RPMI8226 (cell line): ENCODE measurements around the gene THUMPD1.
"Not testable (repeated sequence)": the region's sequence is repeated elsewhere in the genome, so short reads cannot be mapped to it uniquely, and the experiment has no call there.

Experiments
- DNase-seq: peaks from one replicate; pipeline ENCODE4 v3.0.0-alpha.2; 2015

THUMPD1 gene

DNA sequence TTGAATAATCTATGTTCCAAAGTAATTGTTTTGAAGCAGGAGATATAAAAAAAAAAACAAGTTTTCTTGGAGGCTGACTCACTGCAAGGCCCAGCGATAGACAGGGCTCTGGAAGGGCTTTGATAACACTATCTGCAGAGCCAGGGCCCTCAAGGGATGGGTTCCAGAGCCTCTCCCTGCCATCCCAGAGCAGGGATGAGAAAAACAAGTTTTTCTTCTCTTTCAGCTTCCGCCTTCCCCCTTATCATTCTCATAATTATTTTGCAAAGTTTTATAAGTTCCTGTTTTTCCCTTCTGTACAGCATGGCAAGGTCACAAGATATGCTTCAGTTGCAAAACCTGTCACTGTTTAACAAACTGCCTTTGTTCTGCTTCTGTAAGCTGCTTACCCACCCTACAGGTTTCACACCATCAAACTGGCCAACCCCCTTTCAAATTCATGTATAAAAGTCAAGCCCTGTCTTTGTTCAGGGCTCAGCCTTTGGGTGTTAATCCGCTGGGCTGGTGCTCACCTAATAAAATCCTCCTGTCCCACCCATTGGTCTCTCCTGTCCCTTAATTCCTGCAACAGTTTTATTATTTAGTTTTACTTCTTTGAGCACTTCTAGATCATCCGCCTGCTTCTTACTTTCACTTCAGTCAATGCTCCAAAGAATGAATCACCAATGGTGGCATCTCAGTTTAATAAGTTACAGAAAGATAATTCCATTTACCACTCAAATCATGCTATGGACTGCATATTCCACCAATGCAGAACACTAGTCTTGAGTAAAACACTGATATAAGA, 5.6 kb upstream of the THUMPD1 start:
- no peak for DNase-seq

DNA sequence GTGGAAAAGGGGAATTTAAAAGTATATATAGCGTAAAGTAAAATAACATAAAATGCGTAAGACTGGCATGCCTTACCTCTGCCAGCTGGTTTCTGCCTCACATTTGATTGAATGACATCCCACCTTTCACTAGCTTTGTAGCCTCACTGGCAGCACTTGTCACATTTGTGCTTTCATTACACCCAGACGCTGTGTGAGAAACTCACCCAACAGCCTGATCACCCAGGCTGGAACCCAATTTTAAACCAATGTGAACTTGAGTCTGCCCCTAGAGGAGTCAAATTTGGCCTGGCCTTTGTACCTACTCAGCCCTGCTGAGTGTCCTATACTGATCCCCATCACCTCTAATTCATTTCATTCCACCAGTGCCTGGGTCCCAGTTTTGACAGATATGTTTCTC, 4.8 kb upstream of the THUMPD1 start:
- DNase-seq = no peak

DNA sequence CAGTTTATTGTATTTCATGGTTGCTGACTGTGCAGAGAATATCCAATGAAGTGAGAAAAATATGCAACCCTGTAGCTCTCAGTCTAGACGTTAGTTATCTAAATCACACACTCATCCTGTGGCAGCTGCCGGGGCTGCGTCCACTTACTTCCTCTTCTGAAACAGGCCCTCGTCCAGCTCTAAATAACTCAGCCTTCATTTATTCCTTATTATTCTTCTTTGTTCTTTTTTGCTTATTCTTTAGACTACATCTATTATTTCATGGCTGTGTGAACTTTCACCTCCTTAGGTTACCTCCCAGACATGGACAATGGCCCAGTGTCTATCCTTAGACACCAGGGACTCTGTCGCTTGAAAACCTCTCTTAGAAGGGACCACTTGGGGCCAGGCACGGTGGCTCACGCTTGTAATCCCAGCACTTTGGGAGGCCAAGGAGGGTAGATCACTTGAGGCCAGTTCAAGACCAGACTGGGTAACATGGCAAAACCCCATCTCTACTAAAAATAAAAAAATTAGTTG, 3.4 kb upstream of the THUMPD1 start:
- DNase-seq = no peak

DNA sequence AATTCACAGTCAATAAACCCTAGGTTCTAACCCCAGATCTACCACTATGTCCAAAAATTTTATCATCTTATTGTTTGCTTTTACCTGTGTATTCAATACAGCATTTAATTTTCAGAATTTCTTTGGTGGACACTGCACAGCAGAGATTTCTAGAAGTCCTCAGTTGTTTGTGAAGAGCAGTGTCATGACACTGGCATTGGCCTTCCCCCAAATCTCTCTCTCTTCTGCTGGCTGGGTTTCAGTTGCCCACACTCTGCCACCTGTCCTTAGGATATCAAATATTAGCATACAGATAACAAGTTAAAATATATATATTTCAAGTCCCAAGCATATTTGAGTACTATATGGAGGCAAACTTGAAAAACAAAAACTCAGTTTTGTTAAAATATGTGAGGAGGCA, 2.0 kb upstream of the THUMPD1 start:
- DNase-seq = no peak

DNA sequence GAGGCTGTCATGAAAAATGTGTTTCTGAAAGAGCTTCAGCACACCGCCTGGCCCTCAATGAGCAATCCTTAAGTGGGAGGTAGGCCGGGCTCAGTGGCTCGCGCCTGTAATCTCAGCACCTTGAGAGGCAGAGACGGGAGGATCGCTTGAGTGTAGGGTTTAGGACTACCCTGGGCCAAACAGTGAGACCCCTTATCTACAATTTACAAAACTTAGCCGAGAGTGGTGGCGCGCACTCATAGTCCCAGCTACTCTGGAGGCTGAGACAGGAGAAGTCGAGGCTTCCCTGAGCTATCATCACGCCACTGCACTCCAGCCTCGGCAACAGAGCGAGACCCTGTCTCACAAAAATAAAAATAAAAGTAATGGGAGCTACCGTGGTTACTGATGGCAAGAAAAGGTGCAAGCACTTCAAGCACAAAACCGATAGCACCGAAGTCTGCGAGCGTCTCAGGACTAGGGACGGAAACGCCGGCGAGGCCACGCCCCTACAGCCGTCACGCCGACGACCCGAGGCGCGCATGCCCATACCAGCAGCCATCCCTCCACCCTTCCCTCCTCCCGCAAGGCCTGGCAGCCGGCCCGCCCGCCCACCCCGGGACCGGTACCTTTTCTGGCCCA, 607 bp downstream of the THUMPD1 start:
- peak; percentile 93 for DNase-seq

DNA sequence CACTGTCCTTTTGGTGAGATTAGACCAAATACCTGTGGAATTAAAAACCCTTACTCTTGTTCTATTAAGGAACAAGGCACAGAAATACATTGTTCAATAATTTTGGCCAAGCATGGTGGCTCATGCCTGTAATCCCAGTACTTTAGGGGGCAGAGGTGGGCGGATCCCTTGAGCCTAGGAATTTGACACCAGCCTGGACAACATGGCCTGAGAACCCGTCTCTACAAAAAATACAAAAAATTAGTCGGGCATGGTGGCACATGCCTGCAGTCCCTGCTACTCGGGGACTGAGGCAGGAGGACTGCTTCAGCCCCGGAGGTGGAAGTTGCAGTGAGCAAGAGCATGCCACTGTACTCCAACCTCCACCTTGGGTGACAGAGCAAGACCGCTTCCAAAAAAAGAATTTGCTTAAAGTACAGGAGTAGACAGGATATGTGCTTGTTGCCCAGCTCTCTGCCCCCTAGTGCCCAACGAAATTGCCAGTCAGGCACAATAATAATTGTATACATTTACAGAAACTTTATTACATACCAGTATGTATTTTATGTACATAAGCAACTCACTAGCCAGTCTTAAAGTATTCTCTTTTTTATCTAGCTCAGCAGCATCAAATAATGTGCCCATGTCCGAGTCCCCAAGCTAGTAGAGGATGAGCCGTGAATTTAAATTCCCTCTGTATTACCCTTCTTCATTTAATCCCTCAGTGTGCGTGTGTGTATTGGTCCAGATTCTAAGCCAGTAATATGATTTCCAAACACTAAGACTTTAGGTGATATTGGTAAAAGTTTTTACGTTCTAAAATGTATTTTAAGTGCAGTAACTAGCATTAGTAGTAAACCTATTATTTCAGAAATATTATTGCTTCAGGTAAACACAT, 1.4 kb downstream of the THUMPD1 start:
- DNase-seq = peak; percentile 54

DNA sequence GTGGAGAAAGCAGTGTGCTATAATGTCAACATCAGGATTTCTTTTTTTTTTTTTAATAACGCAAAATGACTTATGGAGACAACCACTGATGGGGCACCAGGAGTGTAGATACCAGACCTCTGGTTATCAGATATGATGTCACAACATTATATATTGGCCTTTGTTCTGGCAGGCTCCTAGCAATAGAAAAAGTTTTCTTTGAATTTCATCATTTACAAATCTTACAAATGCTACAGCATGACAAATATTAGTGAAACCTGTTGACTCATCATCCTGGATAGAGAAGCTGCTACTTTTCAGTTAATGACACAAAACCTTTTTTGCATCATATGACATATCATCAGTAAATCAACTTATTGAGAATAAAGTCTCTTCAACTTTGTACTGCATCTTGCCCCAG, 6.1 kb downstream of the THUMPD1 start:
- DNase-seq = no peak

DNA sequence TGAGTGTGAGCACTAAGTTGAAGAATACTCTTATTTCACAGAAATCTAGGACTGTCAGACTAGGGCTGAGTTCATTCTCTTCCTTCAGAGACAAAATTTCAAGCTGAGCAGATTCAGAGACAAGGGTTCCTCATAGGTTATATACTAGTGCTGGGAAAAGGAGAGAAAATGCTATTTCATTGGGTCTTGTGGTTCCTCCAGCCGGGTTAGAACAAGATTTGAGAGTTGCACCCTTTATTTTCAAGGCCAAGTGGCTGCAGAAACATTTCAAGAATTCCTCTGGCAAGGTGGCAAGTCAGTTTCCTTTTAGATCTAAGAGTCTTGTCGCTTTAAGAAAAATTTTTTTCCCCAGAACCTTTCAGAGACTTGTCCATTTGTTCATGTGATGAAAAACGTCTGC, 6.8 kb downstream of the THUMPD1 start:
- DNase-seq = no peak

DNA sequence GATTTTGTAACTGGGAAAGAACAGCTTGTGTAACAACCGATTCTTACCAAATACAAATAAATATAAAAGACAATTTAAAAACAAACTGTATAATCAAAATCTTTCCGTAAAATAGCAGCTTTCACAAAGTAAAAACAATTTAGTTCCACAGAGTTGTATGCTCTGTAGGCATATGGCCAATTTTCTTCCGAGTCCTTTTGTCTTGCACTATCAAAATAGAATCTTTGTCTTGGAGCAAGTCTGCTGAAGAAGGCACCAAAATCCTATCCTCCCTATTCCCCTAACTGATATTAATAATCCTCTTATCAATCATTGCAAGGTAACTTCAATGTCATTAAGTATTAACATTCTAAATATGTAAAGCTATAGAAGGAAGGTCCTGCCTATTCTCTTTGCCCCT, 7.6 kb downstream of the THUMPD1 start:
- DNase-seq = no peak

DNA sequence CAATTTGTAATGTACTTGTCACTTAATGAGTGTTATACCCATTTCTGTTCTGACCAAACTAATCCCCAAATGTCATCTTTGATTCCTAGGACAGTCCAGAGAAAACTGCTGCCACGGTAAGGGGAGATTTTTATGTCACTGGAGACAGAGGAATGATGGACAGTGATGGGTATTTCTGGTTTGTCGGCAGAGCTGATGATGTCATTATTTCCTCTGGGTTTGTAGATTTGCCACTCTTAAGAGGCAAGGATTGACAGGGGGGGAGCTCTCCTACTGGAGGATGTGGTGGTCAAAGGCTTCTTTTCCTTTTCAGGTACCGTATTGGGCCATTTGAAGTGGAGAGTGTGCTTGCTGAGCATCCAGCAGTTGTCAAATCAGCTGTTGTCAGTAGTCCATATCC, 12.5 kb downstream of the THUMPD1 start:
- no peak for DNase-seq

DNA sequence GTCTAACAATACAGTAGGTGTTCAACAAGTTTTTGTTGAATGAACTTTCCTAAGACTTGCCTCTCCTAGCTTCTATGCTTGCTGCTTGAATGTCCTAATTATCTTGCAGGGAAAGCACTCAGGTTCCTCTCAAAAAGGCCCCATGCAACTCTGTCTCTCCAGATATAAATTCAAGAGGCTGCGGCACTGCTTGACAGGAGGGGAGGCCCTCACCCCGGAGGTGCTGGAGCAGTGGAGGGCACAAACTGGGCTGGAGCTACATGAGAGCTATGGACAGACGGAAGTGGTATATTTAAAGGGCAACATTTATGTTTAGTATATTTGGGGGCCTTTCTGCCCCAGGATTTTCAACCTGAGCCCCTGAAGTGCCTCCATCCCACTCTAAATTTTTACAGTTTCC, 14.4 kb downstream of the THUMPD1 start:
- no peak for DNase-seq

DNA sequence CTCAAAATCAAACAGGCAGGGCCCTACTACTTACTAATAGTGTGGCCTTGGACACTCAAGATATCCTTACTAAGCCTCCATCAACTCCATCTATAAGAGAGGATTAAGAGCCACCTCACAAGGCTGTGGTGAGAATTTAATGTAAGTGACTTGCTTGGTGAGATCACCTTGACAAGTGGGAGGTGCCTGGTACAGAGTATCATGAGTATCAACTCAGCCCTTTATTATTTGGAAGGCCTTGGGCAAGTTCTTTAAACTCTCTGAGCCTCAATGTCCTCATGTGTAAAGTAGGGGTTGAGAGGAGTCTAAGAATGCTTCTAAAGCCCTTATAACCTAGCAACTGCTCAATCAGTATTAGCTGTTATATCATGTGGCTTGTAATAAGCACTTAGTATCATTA, 15.0 kb downstream of the THUMPD1 start:
- no peak for DNase-seq

DNA sequence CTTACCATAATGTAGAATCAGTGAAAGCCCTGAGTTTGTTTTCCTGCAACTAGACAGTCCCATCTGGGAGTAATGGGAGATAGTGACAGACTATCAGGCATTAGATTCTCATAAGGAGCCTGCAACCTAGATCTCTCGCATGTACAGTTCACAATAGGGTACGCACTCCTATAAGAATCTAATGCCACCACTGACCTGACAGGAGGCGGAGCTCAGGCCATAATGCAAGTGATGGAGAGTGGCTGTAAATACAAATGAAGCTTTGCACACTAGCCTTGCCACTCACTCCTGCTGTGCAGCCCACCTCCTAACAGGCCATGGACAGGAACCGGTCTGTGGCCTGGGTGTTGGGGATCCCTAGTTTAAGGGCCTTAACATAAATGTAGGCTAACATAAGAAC, 21.4 kb downstream of the THUMPD1 start:
- no peak for DNase-seq

DNA sequence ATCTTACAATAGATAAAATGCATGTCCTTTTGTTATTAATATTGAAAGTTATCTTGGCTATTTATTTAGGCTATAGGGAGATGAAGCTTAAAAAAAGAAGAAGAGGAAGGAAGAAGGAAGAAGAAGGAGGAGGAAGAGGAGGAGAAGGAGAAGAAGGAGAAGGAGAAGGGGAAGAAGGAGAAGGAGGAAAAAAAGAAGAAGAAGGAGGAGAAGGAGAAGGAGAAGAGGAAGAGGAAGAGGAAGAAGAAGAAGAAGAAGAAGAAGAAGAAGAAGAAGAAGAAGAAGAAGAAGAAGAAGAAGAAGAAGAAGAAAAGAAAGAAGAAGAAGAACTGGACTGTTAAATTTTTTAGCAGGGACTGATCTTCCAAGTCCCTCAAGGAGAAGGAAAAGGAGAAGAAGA, 23.9 kb downstream of the THUMPD1 start:
- not testable (repeated sequence) for DNase-seq

DNA sequence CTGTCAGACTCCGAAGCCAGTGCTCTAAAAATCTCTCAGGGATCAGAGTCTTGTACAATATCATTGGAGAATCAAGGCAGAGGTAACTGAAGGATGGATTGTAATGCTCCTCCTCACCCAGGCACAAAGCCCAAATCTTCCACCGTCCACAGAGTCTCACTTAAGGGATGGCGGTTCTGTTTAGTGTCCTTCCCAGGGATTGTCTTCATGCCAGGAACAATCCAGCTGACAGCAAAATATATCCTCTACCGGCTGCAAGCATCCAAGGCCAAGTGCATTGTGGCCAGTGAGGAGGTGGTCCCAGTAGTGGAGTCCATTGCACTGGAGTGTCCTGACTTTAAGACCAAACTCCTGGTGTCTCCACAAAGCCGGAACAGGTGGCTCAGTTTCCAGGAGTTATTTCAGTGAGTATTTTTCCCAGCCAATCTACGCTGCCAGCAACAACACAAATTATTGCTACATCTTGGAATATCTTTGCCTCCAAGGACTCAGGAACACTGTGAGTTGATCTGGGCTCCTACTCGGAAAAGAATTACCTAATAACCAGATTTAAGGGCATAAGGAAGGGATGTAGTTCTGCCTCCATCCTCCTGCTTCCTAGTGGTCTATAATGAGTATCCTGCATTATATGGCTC, 30.2 kb downstream of the THUMPD1 start:
- DNase-seq = no peak

DNA sequence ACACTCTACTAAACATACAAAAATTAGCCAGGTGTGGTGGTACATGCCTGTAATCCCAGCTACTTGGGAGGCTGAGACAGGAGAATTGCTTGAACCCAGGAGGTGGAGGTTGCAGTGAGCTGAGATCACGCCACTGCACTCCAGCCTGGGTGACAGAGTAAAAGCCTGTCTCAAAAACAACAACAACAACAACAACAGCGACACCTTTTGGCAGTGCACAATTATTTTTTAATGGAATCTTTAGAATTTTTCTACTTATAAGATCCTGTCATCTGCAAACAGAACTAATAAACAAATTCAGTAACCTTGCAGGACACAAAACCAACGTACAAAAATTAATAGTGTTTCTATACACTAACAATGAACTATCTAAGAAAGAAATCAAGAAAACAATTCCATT, 33.5 kb downstream of the THUMPD1 start:
- peak; percentile 30 for DNase-seq

DNA sequence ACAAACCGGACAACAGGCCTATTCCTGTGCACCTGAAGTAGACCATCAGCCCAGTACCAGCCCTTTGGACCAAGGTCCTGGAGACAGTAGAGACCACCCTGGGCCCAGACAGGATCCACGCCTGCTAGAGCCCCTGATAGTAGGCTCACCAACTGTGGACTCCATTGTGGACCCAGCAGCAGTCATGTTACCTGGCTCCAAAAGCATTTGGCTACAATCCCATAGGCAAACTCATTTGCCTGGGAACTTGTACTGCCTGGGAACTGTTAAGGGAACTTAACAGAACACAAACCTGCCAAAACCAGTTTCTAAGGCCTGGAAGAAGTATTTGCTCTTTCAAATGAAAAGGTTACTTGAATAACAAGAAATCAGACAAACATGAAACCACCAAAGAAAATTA, 34.2 kb downstream of the THUMPD1 start:
- no peak for DNase-seq

DNA sequence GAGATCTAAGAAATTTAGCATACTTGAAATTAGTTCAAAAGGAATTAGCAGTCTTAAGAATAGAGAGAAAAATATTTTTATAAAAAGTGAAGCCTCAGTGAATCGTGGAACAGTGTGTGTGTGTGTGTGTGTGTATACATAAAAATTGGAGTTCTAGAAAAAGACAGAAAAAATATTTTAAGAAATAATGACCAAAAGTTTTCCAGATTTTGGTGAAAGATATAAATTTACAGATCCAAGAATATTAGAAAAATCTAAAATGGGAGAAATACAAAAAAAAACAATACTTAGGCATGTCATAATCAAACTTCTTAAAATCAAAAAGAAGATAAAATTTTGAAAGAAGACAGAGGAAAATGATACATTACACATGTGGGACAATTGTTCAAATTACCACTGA, 35.6 kb downstream of the THUMPD1 start:
- DNase-seq = not testable (repeated sequence)

DNA sequence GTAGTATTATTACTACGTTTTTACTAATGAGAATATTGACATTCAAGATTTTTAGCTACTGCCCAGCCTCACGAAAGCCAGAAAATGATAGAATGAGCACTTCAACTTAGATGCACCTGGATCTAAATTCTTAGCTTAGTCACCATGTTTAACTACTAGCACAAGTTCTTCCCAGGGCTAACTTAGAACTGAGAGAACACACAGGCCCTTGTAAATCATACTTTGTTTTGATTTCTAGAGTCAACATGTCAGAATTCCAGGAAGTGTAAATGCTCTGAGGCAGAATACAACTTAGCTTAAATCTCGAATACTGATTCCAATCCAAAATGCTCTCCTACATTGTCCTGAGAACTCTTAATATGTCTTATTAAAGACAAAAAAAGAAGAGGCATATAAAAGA, 37.3 kb downstream of the THUMPD1 start:
- DNase-seq = no peak

DNA sequence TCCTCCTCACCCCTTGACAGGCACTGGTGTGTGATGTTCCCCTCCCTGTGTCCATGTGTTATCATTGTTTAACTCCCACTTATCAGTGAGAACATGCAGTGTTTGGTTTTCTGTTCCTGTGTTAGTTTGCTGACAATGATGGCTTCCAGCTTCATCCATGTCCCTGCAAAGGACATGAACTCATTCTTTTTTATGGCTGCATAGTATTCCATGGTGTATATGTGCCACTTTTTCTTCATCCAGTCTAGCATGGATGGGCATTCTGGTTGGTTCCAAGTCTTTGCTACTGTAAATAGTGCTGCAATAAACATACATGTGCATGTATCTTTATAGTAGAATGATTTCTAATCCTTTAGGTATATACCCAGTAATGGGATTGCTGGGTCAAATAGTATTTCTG, 39.9 kb downstream of the THUMPD1 start:
- DNase-seq = not testable (repeated sequence)

DNA sequence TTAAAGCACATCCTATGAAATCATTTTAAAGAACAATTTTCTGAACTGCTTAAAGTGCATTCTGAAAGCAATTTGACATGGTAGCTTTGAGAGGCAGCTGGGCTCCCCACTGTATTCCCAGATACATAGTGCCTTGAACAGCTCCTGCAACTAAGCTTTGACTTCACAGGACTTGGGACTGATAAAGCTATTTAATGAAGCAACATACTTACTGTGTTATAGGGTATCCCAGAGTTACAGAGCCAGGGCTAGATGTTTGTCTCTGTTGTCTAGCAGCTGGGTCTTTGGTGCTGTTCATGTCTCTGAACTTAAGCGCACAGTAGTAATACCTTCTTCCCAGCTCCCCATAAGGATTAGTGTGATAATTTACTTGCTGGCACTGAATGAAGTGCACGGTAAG, 45.0 kb downstream of the THUMPD1 start:
- DNase-seq = no peak

DNA sequence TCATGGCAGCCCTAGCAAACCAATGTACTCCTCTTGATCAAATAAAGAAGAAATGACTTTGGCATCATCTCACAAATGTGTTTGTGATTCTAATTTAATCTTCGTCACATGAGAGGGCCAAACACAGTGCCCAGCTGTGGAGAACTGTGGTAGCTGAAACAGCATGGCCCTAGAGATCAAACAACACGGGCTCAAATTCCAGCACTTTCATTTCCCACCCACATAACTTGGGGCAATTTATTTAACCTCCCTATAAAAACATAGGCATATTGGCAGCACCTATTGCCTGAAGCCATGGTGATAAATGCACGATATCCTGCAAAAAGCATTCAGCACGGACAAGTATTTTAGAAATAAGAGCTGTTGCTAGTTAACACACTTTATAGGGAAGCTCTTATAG, 46.6 kb downstream of the THUMPD1 start:
- no peak for DNase-seq

DNA sequence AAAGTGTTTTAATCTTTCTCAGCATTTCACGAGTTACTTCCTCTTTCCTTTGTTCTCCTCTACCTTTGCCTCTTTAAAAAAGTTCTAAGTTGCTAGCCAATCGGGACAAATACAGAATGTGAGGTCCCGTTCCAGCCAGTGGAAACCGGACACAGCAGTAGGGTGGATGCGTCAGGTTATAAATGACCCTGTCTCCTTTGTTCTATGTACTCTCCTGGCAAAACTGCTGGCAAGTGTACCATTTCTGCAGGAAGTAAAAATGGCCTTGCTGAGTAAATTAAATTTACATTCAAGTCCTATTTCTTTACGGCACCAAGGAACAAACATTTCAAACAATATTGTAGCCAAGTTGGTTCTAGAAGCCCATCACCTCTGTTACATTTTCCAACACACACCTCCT, 47.5 kb downstream of the THUMPD1 start:
- DNase-seq = not testable (repeated sequence)
